DND-41 (cell line): Measurements from ENCODE around the gene LRRC14B.

Experiments
- ATAC-seq: fragments of 200-7000 bp; cut with Tn5 transposase; 3 replicates; pipeline ENCODE4 v1.9.1; 2021; ENCODE audit warnings: low read depth; ENCODE audit not compliant: insufficient read depth
- DNase-seq: peaks from one replicate; pipeline ENCODE4 v3.0.0-alpha.2; 2020
- H2AFZ ChIP-seq: 2 replicates; pipeline ENCODE4 v1.6.0; 2012; ENCODE audit warnings: low read depth, low read length
- H3K27ac ChIP-seq: 2 replicates; pipeline ENCODE4 v1.5.1; 2012; ENCODE audit warnings: low read length, inconsistent platforms
- H3K27me3 ChIP-seq: fragments of 200-600 bp; sonication (generic); 2 replicates; pipeline ENCODE4 v1.6.0; 2012; ENCODE audit warnings: low read length, mild to moderate bottlenecking, inconsistent platforms; ENCODE audit not compliant: insufficient read depth, poor library complexity
- H3K36me3 ChIP-seq: 2 replicates; pipeline ENCODE4 v1.5.1; 2012; ENCODE audit warnings: low read length, inconsistent platforms; ENCODE audit not compliant: insufficient read depth
- H3K4me1 ChIP-seq: 2 replicates; pipeline ENCODE4 v1.5.1; 2012; ENCODE audit warnings: mild to moderate bottlenecking, low read length; ENCODE audit not compliant: insufficient read depth
- H3K4me2 ChIP-seq: 2 replicates; pipeline ENCODE4 v1.6.0; 2012; ENCODE audit warnings: mild to moderate bottlenecking, moderate library complexity, low read length, inconsistent platforms; ENCODE audit not compliant: insufficient read depth
- H3K4me3 ChIP-seq, 2 experiments: fragments of 200-600 bp in 1 of 2; shearing (Covaris generic) in 1 of 2; 2 replicates each; pipeline ENCODE4 v1.5.1; 2012 to 2016; ENCODE audit warnings: inconsistent platforms in 2 of 2, low read length in 2 of 2, mild to moderate bottlenecking in 2 of 2, low read depth in 1 of 2, moderate library complexity in 1 of 2
- H3K79me2 ChIP-seq: 2 replicates; pipeline ENCODE4 v1.6.0; 2012; ENCODE audit warnings: low read length, inconsistent platforms; ENCODE audit not compliant: insufficient read depth
- H3K9ac ChIP-seq: 2 replicates; pipeline ENCODE4 v1.6.0; 2012; ENCODE audit warnings: low read depth, mild to moderate bottlenecking, inconsistent platforms, low read length, moderate library complexity
- H3K9me3 ChIP-seq: 2 replicates; pipeline ENCODE4 v1.5.1; 2012; ENCODE audit warnings: low read length, moderate library complexity, mild to moderate bottlenecking, inconsistent platforms; ENCODE audit not compliant: insufficient read depth, severe bottlenecking
- H4K20me1 ChIP-seq: 2 replicates; pipeline ENCODE4 v1.6.0; 2012; ENCODE audit warnings: low read length; ENCODE audit not compliant: insufficient read depth
- CTCF ChIP-seq: IDR thresholded peaks from 2 replicates; pipeline ENCODE4 v1.5.1; 2012; ENCODE audit warnings: borderline replicate concordance, low read length, moderate library complexity, mild to moderate bottlenecking; ENCODE audit not compliant: poor library complexity, severe bottlenecking; ENCODE audit errors: extremely low read depth
- EZH2 ChIP-seq: IDR thresholded peaks from 3 replicates; pipeline ENCODE4 v1.6.1; 2012; ENCODE audit warnings: borderline replicate concordance, low read depth, mild to moderate bottlenecking, moderate library complexity, low read length, inconsistent platforms; ENCODE audit not compliant: severe bottlenecking

LRRC14B gene

GRCh38 chr5:176296-176823, 14.9 kb upstream of the LRRC14B start:
- no peak for ATAC-seq
- no peak for DNase-seq
- H3K27me3 ChIP-seq, result peaks cover 3% of the 10 kb centered on the region
- H4K20me1 ChIP-seq, result 0 out of 2 replicates have a peak, but pooled peaks cover 6% of the 10 kb centered on the region
- H3K9ac ChIP-seq, result no peak overlapping the region
- no peak overlapping the region for H3K4me2 ChIP-seq
- H3K27ac ChIP-seq, result no peak overlapping the region
- no peak overlapping the region for H3K4me3 ChIP-seq
- no peaks in the 10 kb centered on the region for H3K79me2 ChIP-seq
- TF ChIP-seq CTCF (no peak), EZH2 (no peak)
- H3K4me1 ChIP-seq, result no peaks in the 10 kb centered on the region
- H3K36me3 ChIP-seq, result no peaks in the 10 kb centered on the region
- H2AFZ ChIP-seq, result no peak overlapping the region
- H3K9me3 ChIP-seq, result no peaks in the 10 kb centered on the region

GRCh38 chr5:178110-178509, 13.2 kb upstream of the LRRC14B start:
- H3K4me2 ChIP-seq, result no peak overlapping the region
- no peaks in the 10 kb centered on the region for H3K4me1 ChIP-seq
- DNase-seq, result no peak
- no peak for TF ChIP-seq CTCF
- no peak for TF ChIP-seq EZH2
- no peaks in the 10 kb centered on the region for H3K36me3 ChIP-seq
- peaks cover 3% of the 10 kb centered on the region for H3K27me3 ChIP-seq
- no peak overlapping the region for H2AFZ ChIP-seq
- H4K20me1 ChIP-seq, result 0 out of 2 replicates have a peak, but pooled peaks cover 6% of the 10 kb centered on the region
- H3K4me3 ChIP-seq, result no peak overlapping the region
- H3K79me2 ChIP-seq, result no peaks in the 10 kb centered on the region
- H3K9ac ChIP-seq, result no peak overlapping the region
- H3K27ac ChIP-seq, result no peak overlapping the region
- no peaks in the 10 kb centered on the region for H3K9me3 ChIP-seq
- no peak for ATAC-seq

- ATAC-seq, result no peak
- H2AFZ ChIP-seq, result no peak overlapping the region
- no peak for DNase-seq
Observed at GRCh38 chr5:179401-179800, 11.9 kb upstream of the LRRC14B start.

More at GRCh38 chr5:179401-179800, 11.9 kb upstream of the LRRC14B start:
- TF ChIP-seq CTCF (no peak), EZH2 (no peak)
- no peaks in the 10 kb centered on the region for H3K4me1 ChIP-seq
- H3K36me3 ChIP-seq, result no peaks in the 10 kb centered on the region
- H3K27ac ChIP-seq, result no peak overlapping the region
- no peak overlapping the region for H3K4me3 ChIP-seq
- no peaks in the 10 kb centered on the region for H4K20me1 ChIP-seq
- peaks cover 3% of the 10 kb centered on the region for H3K27me3 ChIP-seq
- H3K79me2 ChIP-seq, result no peaks in the 10 kb centered on the region
- no peaks in the 10 kb centered on the region for H3K9me3 ChIP-seq
- H3K9ac ChIP-seq, result no peak overlapping the region
- no peak overlapping the region for H3K4me2 ChIP-seq
